ENCODE results near the gene CDKN1C.
A peak's percentile ranks its signal among the peaks of the same experiment; 100 is the strongest.

Gene CDKN1C

DNA sequence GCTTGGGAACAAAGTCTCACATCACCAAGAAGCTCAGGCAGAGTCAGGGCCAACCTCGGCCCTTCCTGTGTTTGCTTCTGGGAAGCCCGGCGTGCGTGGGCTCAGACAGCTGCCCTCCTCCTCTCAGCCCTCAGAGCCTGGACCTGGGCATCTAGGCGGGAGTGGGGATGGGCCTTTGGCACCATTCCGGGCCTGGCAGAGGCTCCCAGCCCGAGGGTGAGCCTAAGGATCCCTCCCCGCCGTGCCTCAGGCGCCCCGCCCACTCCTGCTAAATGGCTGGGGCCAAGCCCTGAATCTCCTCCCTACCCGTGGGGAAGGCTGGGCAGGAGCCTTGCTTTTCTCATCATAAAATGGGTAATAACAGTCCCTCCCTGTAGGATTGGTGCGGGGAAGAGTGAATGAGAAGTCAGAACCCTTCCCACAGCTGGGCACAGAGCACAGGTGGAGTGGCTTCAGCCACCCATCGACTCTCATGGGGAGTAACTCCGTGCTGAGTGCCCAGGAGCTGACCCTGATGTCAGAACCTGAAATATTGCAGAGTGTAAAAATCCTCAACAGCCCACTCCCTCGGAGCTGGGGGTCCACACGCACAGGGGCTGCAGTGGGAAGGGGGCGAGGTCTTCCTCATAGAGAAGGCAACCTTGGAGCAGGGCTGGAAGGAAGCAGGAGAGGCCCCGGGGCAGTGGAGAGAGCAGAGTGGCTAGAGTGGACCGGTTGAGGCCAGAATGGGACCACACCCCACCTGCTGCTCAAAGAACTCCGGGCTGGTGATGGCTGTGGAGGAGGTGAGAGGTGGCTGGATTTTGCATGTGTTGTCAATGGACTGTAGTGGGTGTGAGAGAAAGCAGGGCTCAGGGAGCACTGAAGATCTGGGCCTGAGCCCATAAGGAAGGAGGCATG is 18.8 kb upstream of the CDKN1C start:
- Histone ChIP-seq H4K20me1 (ENCODE audit: low read depth, low read length) (no peaks in the 10 kb centered on the region), H3K27me3 (ENCODE audit: low read length) (no peaks in the 10 kb centered on the region), H3K79me2 (ENCODE audit: insufficient read depth, low read length) (no peaks in the 10 kb centered on the region), H3K36me3 (ENCODE audit: low read length) (no peaks in the 10 kb centered on the region), H3K9ac (ENCODE audit: low read length) (no peak overlapping the region), H3K9me2 (replicated peaks; ENCODE audit: insufficient read depth, low read length) (no peaks in the 10 kb centered on the region), H3F3A (ENCODE audit: insufficient read depth) (0 out of 2 replicates have a peak, but pooled peaks cover 3% of the 10 kb centered on the region), H2AFZ (ENCODE audit: low read depth, low read length, severe bottlenecking) (no peak overlapping the region), H3K4me3 (ENCODE audit: insufficient read depth, low read length, poor library complexity, severe bottlenecking) (no peak overlapping the region), H3K27ac (ENCODE audit: low read depth, low read length) (no peak overlapping the region), H3K9me3 (ENCODE audit: insufficient read depth, low read length) (no peaks in the 10 kb centered on the region), H3K4me2 (ENCODE audit: low read depth, low read length, poor library complexity, severe bottlenecking) (no peak overlapping the region)
- TF ChIP-seq, protein P1, sequence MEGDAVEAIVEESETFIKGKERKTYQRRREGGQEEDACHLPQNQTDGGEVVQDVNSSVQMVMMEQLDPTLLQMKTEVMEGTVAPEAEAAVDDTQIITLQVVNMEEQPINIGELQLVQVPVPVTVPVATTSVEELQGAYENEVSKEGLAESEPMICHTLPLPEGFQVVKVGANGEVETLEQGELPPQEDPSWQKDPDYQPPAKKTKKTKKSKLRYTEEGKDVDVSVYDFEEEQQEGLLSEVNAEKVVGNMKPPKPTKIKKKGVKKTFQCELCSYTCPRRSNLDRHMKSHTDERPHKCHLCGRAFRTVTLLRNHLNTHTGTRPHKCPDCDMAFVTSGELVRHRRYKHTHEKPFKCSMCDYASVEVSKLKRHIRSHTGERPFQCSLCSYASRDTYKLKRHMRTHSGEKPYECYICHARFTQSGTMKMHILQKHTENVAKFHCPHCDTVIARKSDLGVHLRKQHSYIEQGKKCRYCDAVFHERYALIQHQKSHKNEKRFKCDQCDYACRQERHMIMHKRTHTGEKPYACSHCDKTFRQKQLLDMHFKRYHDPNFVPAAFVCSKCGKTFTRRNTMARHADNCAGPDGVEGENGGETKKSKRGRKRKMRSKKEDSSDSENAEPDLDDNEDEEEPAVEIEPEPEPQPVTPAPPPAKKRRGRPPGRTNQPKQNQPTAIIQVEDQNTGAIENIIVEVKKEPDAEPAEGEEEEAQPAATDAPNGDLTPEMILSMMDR (IDR thresholded peaks at IDR 0.05; ENCODE audit: insufficient read depth, low read length, poor library complexity, severe bottlenecking), result no peak
- TF ChIP-seq EZH2phosphoT487 (conservative IDR thresholded peaks at IDR 0.05; ENCODE audit: low read length), result no peak

DNA sequence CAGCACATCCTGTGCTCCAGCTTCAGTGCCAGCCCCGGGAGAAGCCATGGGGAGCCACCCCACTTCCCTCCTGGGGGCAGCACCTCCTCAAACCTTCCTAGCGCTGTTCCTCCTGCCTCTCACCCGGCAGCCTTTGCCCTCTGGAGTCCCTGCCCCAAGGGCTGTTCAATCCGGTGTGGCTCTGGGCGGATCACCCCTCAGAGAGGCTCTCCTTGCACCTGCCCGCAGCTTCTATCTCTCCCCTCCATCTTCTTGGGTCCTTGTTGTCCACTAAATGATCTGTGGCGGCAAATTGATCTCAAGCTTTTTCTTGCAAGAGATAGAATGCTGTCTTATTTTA is 18.1 kb upstream of the CDKN1C start:
- no peaks in the 10 kb centered on the region for H4K20me1 ChIP-seq (ENCODE audit: low read depth, low read length)
- 0 out of 2 replicates have a peak, but pooled peaks cover 3% of the 10 kb centered on the region for H3F3A ChIP-seq (ENCODE audit: insufficient read depth)
- no peaks in the 10 kb centered on the region for H3K9me3 ChIP-seq (ENCODE audit: insufficient read depth, low read length)
- no peak overlapping the region for H3K9ac ChIP-seq (ENCODE audit: low read length)
- H3K4me2 ChIP-seq (ENCODE audit: low read depth, low read length, poor library complexity, severe bottlenecking), result no peak overlapping the region
- H3K4me3 ChIP-seq (ENCODE audit: insufficient read depth, low read length, poor library complexity, severe bottlenecking), result no peak overlapping the region
- no peaks in the 10 kb centered on the region for H3K27me3 ChIP-seq (ENCODE audit: low read length)
- no peak overlapping the region for H3K27ac ChIP-seq (ENCODE audit: low read depth, low read length)
- H3K9me2 ChIP-seq (replicated peaks; ENCODE audit: insufficient read depth, low read length), result no peaks in the 10 kb centered on the region
- H3K36me3 ChIP-seq (ENCODE audit: low read length), result no peaks in the 10 kb centered on the region
- H2AFZ ChIP-seq (ENCODE audit: low read depth, low read length, severe bottlenecking), result no peak overlapping the region
- no peak for TF ChIP-seq EZH2phosphoT487 (conservative IDR thresholded peaks at IDR 0.05; ENCODE audit: low read length)
- TF ChIP-seq, protein P1 (IDR thresholded peaks at IDR 0.05; ENCODE audit: insufficient read depth, low read length, poor library complexity, severe bottlenecking), result no peak
- H3K79me2 ChIP-seq (ENCODE audit: insufficient read depth, low read length), result no peaks in the 10 kb centered on the region

DNA sequence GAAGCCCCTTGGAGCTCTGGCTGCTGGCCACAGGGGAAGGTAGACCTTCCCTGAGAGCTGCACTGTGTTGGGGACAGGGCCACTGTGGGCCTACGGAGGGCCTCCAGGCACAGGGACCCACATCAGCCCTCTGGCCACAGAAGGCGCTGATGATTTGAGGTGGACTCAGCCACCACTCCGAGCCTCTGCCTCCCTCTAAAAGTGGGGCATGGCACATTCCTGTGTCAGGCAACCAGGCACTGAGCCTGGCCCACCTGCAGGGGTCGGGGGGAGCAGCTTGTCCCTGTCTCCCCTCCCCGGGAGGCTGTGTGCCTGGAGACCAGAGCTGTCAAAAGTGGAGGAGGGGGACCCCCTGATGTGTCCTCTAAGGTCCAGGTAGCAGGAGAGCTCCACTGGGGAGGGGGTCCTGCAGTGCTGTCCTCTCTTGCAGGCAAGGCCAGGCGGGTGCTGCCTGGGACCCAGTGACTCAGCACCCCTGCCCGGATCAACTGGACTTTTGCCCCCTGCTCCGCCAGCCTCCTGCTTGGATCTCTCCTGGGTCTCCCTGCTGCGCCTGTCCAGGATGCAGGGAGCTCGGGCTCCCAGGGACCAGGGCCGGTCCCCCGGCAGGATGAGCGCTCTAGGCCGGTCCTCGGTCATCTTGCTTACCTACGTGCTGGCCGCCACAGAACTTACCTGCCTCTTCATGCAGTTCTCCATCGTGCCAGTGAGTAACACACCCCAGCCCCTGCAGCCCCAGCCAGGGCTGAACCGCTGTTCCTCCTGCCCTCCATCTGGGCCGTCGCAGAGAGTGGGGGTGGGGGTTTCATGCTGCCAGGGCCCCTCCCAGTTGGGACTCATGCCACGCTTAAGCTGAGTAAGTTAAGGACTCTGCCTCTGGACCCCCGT is 17.5 kb upstream of the CDKN1C start:
- no peaks in the 10 kb centered on the region for H3K9me2 ChIP-seq (replicated peaks; ENCODE audit: insufficient read depth, low read length)
- peak overlapping the region; percentile 84 for H3K4me2 ChIP-seq (ENCODE audit: low read depth, low read length, poor library complexity, severe bottlenecking)
- peak overlapping the region; percentile 64 for H3K4me3 ChIP-seq (ENCODE audit: insufficient read depth, low read length, poor library complexity, severe bottlenecking)
- H3K9me3 ChIP-seq (ENCODE audit: insufficient read depth, low read length), result no peaks in the 10 kb centered on the region
- no peaks in the 10 kb centered on the region for H3K79me2 ChIP-seq (ENCODE audit: insufficient read depth, low read length)
- H3F3A ChIP-seq (ENCODE audit: insufficient read depth), result 0 out of 2 replicates have a peak, but pooled peaks cover 3% of the 10 kb centered on the region
- TF ChIP-seq EZH2phosphoT487 (conservative IDR thresholded peaks at IDR 0.05; ENCODE audit: low read length), result no peak
- TF ChIP-seq, protein P1 (IDR thresholded peaks at IDR 0.05; ENCODE audit: insufficient read depth, low read length, poor library complexity, severe bottlenecking), result no peak
- no peaks in the 10 kb centered on the region for H3K27me3 ChIP-seq (ENCODE audit: low read length)
- no peak overlapping the region for H3K27ac ChIP-seq (ENCODE audit: low read depth, low read length)
- H3K9ac ChIP-seq (ENCODE audit: low read length), result peak overlapping the region; percentile 64
- H2AFZ ChIP-seq (ENCODE audit: low read depth, low read length, severe bottlenecking), result no peak overlapping the region
- no peaks in the 10 kb centered on the region for H4K20me1 ChIP-seq (ENCODE audit: low read depth, low read length)
- H3K36me3 ChIP-seq (ENCODE audit: low read length), result no peaks in the 10 kb centered on the region
